ENCODE measurements around the gene SUGCT. TPM values are rescaled to one million over a fixed set of nuclear protein-coding genes. Genes with fewer than 3 reads are reported as not detected.
"Not testable (repeated sequence)": the region's sequence is repeated elsewhere in the genome, so short reads cannot be mapped to it uniquely, and the experiment has no call there.

SUGCT gene
- total RNA-seq, 4 donors from 2014 or later, result 1.1 to 3.6 (median 2.6) TPM

GRCh38 chr7:40401406-40401805, 266.6 kb downstream of the SUGCT start:
- DNase-seq (ENCODE audit: low spot score) (no peak), ATAC-seq (ENCODE audit: low FRiP score) (no peak)
- no peak for TF ChIP-seq CTCF (IDR thresholded peaks at IDR 0.05)

GRCh38 chr7:40402661-40403060, 267.9 kb downstream of the SUGCT start:
- no peak for TF ChIP-seq CTCF (IDR thresholded peaks at IDR 0.05)
- ATAC-seq (ENCODE audit: low FRiP score), result no peak
- no peak for DNase-seq (ENCODE audit: low spot score)

- ATAC-seq (ENCODE audit: low FRiP score) (no peak), DNase-seq (ENCODE audit: low spot score) (no peak)
- TF ChIP-seq CTCF (IDR thresholded peaks at IDR 0.05), result no peak
These were observed 269.1 kb downstream of the SUGCT start for GRCh38 chr7:40403703-40404476.

- ATAC-seq (ENCODE audit: low FRiP score) (no peak), DNase-seq (ENCODE audit: low spot score) (no peak)
- no peak for TF ChIP-seq CTCF (IDR thresholded peaks at IDR 0.05)
These were observed 271.2 kb downstream of the SUGCT start for GRCh38 chr7:40405991-40406390.

GRCh38 chr7:40412323-40412722, 277.5 kb downstream of the SUGCT start:
- DNase-seq (ENCODE audit: low spot score) (no peak), ATAC-seq (ENCODE audit: low FRiP score) (no peak)
- no peak for TF ChIP-seq CTCF (IDR thresholded peaks at IDR 0.05)

- DNase-seq (ENCODE audit: low spot score); ATAC-seq (ENCODE audit: low FRiP score): not testable (repeated sequence)
These were observed 279.9 kb downstream of the SUGCT start for GRCh38 chr7:40414704-40415103.

GRCh38 chr7:40418448-40418847, 283.6 kb downstream of the SUGCT start:
- ATAC-seq (ENCODE audit: low FRiP score), result no peak
- TF ChIP-seq CTCF (IDR thresholded peaks at IDR 0.05), result no peak
- DNase-seq (ENCODE audit: low spot score), result no peak
